Activated naive CD4-positive, alpha-beta T cell treated with anti-CD3 and anti-CD28 coated beads, Interleukin-2, amount 50 U/mL, for 16 hours (primary cell): Measurements from ENCODE around the gene SPEG.

ENCODE experiments used
- DNase-seq: peaks from one replicate; pipeline ENCODE4 v3.0.0-alpha.2; 2020

The SPEG gene

GRCh38 chr2:219465659-219466561 lies 31.3 kb downstream of the SPEG start:
- no peak for DNase-seq

DNA sequence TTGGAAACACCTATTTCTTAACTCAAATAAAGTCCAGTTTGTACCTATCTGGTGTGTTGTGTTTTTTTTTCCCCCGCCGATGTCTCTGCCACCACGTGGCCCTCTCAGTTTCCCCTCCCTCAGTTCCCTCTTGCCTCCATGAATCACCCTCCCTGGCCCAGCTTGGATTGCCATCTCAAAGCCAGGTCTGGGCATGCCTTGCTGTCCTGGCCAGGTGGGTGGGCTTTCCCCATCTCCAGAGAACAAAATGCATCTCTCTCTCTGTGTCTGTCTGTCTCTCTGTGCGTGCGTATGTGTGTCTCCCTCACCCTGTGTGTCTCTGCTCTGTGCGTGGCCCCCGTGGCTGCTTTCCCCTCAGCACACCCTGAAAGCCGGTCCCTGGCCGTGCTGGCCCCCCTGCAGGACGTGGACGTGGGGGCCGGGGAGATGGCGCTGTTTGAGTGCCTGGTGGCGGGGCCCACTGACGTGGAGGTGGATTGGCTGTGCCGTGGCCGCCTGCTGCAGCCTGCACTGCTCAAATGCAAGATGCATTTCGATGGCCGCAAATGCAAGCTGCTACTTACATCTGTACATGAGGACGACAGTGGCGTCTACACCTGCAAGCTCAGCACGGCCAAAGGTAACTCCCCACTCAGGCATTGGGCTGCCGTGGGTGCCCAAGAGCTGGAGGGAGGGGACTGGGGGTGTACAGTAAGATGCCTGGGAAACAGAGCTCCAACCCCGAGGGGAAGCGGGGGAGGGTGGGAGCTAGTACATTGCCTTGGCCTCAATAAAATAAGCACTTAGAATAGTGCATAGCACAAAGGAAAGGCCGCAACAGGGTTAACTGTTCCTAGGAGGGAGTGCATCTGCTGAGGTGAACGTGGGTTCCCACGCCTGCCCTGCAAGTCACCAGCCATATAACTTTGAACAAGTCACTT lies 32.4 kb downstream of the SPEG start:
- DNase-seq, result no peak

DNA sequence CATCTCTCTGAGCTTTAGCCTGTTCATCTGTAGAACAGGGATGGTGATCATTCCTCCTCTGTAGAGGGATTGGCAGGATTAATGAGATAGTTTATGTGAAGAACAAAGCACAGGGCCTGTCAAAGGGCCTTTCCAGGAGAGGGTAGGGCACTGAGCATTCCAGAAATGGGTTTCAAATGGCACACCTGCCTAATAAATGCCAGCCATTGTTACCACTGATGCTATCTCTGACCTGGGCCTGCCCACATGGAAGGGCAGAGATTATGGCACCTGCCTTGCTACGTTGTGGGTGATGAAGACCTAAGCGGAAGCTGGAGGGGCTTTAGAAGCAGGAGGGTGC lies 33.1 kb downstream of the SPEG start:
- DNase-seq, result no peak

- no peak for DNase-seq
Observed at GRCh38 chr2:219468410-219469185, 34.0 kb downstream of the SPEG start.

DNA sequence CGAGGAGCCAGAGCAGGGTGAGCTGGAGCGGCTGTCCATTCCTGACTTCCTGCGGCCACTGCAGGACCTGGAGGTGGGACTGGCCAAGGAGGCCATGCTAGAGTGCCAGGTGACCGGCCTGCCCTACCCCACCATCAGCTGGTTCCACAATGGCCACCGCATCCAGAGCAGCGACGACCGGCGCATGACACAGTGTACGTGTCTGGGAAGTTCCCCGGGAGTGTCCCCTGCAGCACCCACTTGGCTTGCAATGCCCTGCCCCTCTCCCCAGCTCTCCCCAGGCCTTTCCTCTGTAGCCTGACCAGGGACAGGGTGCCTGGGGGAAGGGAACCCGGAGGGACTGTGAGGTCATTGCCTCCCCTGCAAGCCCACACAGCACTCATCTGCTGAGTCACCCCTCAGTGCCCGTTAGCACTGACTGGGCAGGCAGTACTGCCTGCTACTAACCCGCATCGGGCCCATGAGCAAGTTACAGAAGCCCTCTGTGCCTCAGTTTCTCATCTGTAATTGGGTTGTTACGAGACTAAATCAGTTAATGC lies 34.6 kb downstream of the SPEG start:
- DNase-seq, result no peak

GRCh38 chr2:219470429-219470828 lies 35.8 kb downstream of the SPEG start:
- DNase-seq, result no peak

- DNase-seq, result no peak
Observed at GRCh38 chr2:219471476-219472371, 37.1 kb downstream of the SPEG start.

DNA sequence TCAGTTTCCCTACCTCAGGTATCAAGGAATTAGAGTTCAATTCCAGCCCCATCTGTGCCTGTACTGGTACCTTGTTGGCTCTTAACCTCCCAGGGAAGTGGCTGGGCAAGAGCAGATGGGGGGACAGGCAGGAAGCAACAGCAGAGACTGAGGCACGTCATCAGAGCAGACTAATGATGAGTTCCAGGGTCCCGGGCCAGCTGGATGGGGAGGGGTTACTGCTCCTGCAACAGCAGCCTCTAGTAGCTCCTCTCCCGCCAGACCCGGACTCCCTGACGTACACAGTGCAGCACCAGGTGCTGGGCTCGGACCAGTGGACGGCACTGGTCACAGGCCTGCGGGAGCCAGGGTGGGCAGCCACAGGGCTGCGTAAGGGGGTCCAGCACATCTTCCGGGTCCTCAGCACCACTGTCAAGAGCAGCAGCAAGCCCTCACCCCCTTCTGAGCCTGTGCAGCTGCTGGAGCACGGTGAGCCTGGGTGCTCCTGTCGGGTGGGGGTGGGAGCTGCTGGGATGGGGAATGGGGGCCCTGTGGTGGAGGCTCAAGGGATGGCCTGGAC lies 38.1 kb downstream of the SPEG start:
- DNase-seq, result no peak

DNA sequence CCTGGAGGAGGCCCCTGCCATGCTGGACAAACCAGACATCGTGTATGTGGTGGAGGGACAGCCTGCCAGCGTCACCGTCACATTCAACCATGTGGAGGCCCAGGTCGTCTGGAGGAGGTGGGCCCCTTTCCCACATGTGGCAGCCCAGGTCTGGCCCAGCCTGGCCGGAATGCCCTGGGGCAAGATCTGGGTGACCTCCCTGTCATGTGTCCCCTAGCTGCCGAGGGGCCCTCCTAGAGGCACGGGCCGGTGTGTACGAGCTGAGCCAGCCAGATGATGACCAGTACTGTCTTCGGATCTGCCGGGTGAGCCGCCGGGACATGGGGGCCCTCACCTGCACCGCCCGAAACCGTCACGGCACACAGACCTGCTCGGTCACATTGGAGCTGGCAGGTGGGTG lies 38.9 kb downstream of the SPEG start:
- DNase-seq, result no peak

DNA sequence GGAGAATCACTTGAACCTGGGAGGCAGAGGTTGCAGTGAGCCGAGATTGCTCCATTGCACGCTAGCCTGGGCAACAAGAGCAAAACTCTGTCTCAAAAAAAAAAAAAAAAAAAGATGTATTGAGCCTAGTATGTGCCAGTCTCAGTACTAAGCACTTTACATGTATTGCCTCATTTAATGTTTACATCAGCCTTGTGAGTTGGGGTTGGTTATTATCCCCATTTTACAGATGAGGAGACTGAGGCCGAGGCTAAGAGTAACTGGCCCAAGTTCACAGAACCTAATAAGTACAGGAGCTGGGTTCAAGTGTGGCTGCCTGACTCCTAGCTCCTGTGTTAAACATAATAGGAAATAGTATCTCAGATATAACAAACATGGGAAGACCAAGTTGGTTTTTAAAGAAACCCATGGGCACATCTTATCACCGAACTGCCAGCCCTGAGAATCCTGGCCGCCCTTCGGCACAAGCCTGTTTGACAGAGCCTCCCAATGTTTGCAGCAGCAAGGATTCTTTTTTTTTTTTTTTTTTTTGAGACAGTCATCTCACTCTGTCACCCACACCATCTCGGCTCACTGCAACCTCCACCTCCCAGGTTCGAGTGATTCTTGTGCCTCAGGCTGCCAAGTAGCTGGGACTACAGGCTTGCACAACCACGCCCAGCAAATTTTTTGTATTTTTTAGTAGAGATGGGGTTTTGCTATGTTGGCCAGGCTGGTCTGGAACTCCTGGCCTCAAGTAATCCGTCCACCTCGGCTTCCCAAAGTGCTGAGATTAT lies 39.8 kb downstream of the SPEG start:
- DNase-seq, result no peak

- DNase-seq, result no peak
Observed at GRCh38 chr2:219475278-219475677, 40.6 kb downstream of the SPEG start.

GRCh38 chr2:219475697-219476651 lies 41.3 kb downstream of the SPEG start:
- peak; percentile 65 for DNase-seq

GRCh38 chr2:219476652-219477151 lies 42.1 kb downstream of the SPEG start:
- no peak for DNase-seq

- DNase-seq, result no peak
Observed at GRCh38 chr2:219477179-219477578, 42.5 kb downstream of the SPEG start.

- DNase-seq, result no peak
Observed at GRCh38 chr2:219477815-219478214, 43.2 kb downstream of the SPEG start.

DNA sequence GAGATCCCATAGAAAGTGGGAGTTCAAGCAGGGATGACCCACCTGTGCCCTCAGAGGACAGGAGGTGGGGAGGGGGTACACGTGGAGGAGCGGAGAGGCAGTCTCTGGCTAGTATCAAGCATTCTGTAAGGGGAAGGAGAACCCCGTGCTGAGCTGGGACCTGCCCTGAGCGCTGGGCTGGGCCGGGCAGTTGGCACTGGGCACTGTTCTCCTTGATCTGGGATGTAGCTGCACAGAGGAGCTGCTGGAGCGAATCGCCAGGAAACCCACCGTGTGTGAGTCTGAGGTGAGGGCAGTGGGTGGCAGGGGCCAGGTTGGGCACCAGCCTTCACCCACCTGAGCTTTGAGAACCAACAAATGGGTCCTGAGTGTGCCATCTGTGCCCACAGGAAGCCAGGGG lies 44.3 kb downstream of the SPEG start:
- no peak for DNase-seq

DNA sequence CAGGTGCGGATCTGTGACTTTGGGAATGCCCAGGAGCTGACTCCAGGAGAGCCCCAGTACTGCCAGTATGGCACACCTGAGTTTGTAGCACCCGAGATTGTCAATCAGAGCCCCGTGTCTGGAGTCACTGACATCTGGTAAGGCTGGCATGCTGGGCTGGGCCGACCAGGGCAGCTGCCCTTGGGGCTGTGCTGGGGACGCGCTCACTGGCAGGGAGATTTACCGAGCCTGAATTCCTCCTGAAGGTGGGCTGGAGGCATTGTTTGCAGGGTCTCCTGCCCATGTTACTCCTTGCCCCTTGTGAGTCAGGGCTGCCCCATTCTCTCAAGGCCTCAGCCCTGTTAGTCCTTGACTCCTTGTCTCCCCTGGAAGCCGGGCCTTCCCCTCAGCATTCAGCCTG lies 45.4 kb downstream of the SPEG start:
- no peak for DNase-seq

DNA sequence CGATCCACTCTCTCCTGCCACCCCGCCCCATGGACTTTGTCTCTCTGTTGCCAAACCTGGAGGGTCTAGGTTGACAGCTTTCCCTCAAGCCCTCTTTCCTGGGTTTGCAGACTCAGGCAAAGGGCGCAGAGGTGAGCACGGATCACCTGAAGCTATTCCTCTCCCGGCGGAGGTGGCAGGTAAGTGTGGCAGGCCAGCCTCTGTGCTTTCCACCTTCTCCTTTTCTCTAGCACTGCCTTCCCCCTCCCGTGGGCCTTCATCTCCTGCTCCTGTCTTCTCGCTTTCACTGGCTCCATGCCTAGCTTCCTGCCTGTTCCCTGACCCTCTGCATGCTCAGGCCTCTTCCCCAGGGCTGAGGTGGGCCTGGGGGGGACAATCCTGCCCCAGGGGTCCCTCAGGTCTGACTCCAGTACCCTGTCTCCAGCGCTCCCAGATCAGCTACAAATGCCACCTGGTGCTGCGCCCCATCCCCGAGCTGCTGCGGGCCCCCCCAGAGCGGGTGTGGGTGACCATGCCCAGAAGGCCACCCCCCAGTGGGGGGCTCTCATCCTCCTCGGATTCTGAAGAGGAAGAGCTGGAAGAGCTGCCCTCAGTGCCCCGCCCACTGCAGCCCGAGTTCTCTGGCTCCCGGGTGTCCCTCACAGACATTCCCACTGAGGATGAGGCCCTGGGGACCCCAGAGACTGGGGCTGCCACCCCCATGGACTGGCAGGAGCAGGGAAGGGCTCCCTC lies 48.2 kb downstream of the SPEG start:
- no peak for DNase-seq
